Esophagus muscularis mucosa (tissue), 3 donors: ENCODE results near the gene C2CD3.

Source experiments
- POLR2A ChIP-seq: fragments of 450-650 bp; IDR thresholded peaks from one replicate; pipeline ENCODE4 v1.6.1; 2017; ENCODE audit warnings: antibody characterized with exemption, moderate library complexity, mild to moderate bottlenecking, low read depth
- POLR2AphosphoS5 ChIP-seq, 2 donors: sonication (generic); formaldehyde crosslinking; IDR thresholded peaks; one replicate each; pipeline ENCODE4 v1.6.1; 2017; ENCODE audit warnings: antibody characterized with exemption in 2 of 2
- TF ChIP-seq, protein P1 (sequence below), 3 experiments: fragments of 200-600 bp in 2 of 3; fragments of 450-650 bp in 1 of 3; sonication (generic) in 2 of 3; IDR thresholded peaks; one replicate each; pipeline ENCODE4 v1.5.1; 2017 to 2019; ENCODE audit warnings: antibody characterized with exemption in 3 of 3, mild to moderate bottlenecking in 2 of 3, moderate library complexity in 1 of 3

DNA sequence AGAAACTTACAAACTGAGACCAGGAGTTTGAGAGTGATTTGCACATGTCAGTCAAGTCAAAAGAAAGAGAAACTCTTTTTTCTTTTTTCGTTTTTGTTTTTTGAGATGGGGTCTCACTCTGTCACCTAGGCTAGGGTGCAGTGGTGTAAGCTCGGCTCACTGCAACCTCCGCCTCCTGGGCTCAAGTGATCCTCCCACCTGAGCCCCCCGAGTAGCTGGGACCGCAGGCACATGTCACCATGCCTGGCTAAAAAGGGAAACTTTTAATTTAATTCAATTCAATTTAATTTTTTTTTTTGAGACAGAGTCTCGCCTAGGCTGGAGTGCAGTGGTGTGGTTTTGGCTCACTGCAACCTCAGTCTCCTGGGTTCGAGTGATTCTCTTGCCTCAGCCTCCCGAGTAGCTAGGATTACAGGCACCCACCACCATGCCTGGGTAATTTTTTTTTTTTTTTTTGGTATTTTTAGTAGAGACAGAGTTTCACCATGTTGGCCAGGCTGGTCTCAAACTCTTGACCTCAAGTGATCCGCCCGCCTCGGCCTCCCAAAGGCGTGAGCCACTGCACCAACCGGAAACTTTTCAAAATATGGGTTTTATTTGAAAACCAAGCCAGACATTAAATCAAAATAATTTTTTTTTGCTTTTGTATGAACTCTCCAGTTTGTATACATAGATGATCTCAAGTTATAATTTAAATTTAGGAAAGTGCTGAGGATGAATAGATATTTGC lies 171.8 kb downstream of the C2CD3 start:
- TF ChIP-seq, protein P1, sequence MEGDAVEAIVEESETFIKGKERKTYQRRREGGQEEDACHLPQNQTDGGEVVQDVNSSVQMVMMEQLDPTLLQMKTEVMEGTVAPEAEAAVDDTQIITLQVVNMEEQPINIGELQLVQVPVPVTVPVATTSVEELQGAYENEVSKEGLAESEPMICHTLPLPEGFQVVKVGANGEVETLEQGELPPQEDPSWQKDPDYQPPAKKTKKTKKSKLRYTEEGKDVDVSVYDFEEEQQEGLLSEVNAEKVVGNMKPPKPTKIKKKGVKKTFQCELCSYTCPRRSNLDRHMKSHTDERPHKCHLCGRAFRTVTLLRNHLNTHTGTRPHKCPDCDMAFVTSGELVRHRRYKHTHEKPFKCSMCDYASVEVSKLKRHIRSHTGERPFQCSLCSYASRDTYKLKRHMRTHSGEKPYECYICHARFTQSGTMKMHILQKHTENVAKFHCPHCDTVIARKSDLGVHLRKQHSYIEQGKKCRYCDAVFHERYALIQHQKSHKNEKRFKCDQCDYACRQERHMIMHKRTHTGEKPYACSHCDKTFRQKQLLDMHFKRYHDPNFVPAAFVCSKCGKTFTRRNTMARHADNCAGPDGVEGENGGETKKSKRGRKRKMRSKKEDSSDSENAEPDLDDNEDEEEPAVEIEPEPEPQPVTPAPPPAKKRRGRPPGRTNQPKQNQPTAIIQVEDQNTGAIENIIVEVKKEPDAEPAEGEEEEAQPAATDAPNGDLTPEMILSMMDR (IDR thresholded peaks at IDR 0.05): no peak
- TF ChIP-seq POLR2AphosphoS5 (IDR thresholded peaks at IDR 0.05): no peak
- TF ChIP-seq POLR2A: no peak
